Kidney epithelial cell (primary cell): ENCODE measurements around the gene KRTAP25-1. TPM values are rescaled to one million over a fixed set of nuclear protein-coding genes. Genes with fewer than 3 reads are reported as not detected.

ENCODE experiments used
- DNase-seq: peaks from one replicate; pipeline ENCODE4 v3.0.0-alpha.2; 2010; ENCODE audit warnings: low read depth
- H3K27me3 ChIP-seq: 2 replicates; pipeline ENCODE4 v1.6.0; 2011; ENCODE audit warnings: low read length; ENCODE audit not compliant: control insufficient read depth, insufficient read depth
- H3K36me3 ChIP-seq: 2 replicates; pipeline ENCODE4 v1.5.1; 2011; ENCODE audit warnings: low read length; ENCODE audit not compliant: control insufficient read depth, insufficient read depth
- H3K4me3 ChIP-seq: 2 replicates; pipeline ENCODE4 v1.5.1; 2011; ENCODE audit warnings: low read depth, mild to moderate bottlenecking, control low read depth, low read length
- CTCF ChIP-seq: IDR thresholded peaks from 2 replicates; pipeline ENCODE4 v1.5.1; 2011; ENCODE audit warnings: mild to moderate bottlenecking, moderate library complexity, low read length, control low read depth, inconsistent platforms; ENCODE audit not compliant: insufficient read depth, poor library complexity, severe bottlenecking
- total RNA-seq: library from RNA; depleted of rRNA; stranded (reverse); fragments of >200 nt; gene quantifications from 2 replicates; pipeline ENCODE4 v1.2.3, GENCODE V29; 2015

KRTAP25-1 gene
- total RNA-seq, 1 donor from 2014 or later = not detected

GRCh38 chr21:30268608-30269197 is 20.6 kb downstream of the KRTAP25-1 start:
- Histone ChIP-seq H3K27me3 (no peaks in the 10 kb centered on the region), H3K36me3 (no peaks in the 10 kb centered on the region), H3K4me3 (no peak overlapping the region)
- no peak for TF ChIP-seq CTCF
- no peak for DNase-seq

- no peaks in the 10 kb centered on the region for H3K27me3 ChIP-seq
- TF ChIP-seq CTCF = peak; percentile 43
- DNase-seq = no peak
- H3K36me3 ChIP-seq = no peaks in the 10 kb centered on the region
- no peak overlapping the region for H3K4me3 ChIP-seq
These were observed 31.5 kb downstream of the KRTAP25-1 start for GRCh38 chr21:30257773-30258172.

GRCh38 chr21:30256100-30256499 is 33.2 kb downstream of the KRTAP25-1 start:
- Histone ChIP-seq H3K4me3 (no peak overlapping the region), H3K36me3 (no peaks in the 10 kb centered on the region), H3K27me3 (no peaks in the 10 kb centered on the region)
- no peak for TF ChIP-seq CTCF
- DNase-seq = no peak

GRCh38 chr21:30255679-30256078 is 33.6 kb downstream of the KRTAP25-1 start:
- Histone ChIP-seq H3K27me3 (no peaks in the 10 kb centered on the region), H3K4me3 (no peak overlapping the region), H3K36me3 (no peaks in the 10 kb centered on the region)
- no peak for TF ChIP-seq CTCF
- no peak for DNase-seq

- no peak for DNase-seq
- Histone ChIP-seq H3K36me3 (no peaks in the 10 kb centered on the region), H3K27me3 (no peaks in the 10 kb centered on the region), H3K4me3 (no peak overlapping the region)
- TF ChIP-seq CTCF = no peak
These were observed 37.5 kb downstream of the KRTAP25-1 start for GRCh38 chr21:30251781-30252180.

GRCh38 chr21:30249936-30250335 is 39.4 kb downstream of the KRTAP25-1 start:
- TF ChIP-seq CTCF = no peak
- Histone ChIP-seq H3K27me3 (no peaks in the 10 kb centered on the region), H3K36me3 (no peaks in the 10 kb centered on the region), H3K4me3 (no peak overlapping the region)
- no peak for DNase-seq
